CD4-positive, alpha-beta T cell (primary cell): ENCODE measurements around the gene BRI3BP. TPM values are rescaled to one million over a fixed set of nuclear protein-coding genes. Genes with fewer than 3 reads are reported as not detected.

Source experiments
- ATAC-seq: fragments of 200-7000 bp; cut with Tn5 transposase; one replicate; pipeline ENCODE4 v1.10.0; 2022; ENCODE audit warnings: mild to moderate bottlenecking; ENCODE audit not compliant: poor library complexity
- CTCF ChIA-PET: fragments of 350-600 bp; sonication (Branson Sonifier 250); formaldehyde crosslinking; loops from one replicate; lab custom pipeline; 2021; ENCODE audit warnings: antibody characterized with exemption, inconsistent platforms; lab: Charles Lee
- POLR2A ChIA-PET: fragments of 350-600 bp; sonication (Branson Sonifier 250); formaldehyde crosslinking; loops from one replicate; lab custom pipeline; 2021; ENCODE audit warnings: antibody characterized with exemption, inconsistent platforms; lab: Charles Lee
- DNase-seq, 14 experiments: peaks; one replicate each; pipeline ENCODE4 v3.0.0-alpha.2; 2013 to 2020; ENCODE audit warnings: mixed read lengths in 2 of 14
- H3K27ac ChIP-seq, 2 donors: one replicate each; pipeline versions ENCODE4 v1.5.1 to v1.7.0; 2013; ENCODE audit warnings: low read length in 2 of 2, low read depth in 1 of 2, mild to moderate bottlenecking in 1 of 2
- H3K27me3 ChIP-seq, 2 experiments: 1 replicate in 1 of 2; 2 replicates in 1 of 2; pipeline versions ENCODE4 v1.6.1 to v1.7.0; 2013; ENCODE audit warnings: low read length in 2 of 2, control low read depth in 1 of 2, mild to moderate bottlenecking in 1 of 2, moderate library complexity in 1 of 2; ENCODE audit not compliant: insufficient read depth in 2 of 2, control insufficient read depth in 1 of 2
- H3K36me3 ChIP-seq: one replicate; pipeline ENCODE4 v1.6.1; 2013; ENCODE audit warnings: low read length, control low read depth; ENCODE audit not compliant: insufficient read depth
- H3K4me1 ChIP-seq: one replicate; pipeline ENCODE4 v1.6.1; 2013; ENCODE audit warnings: low read length, control low read depth; ENCODE audit not compliant: insufficient read depth
- H3K4me3 ChIP-seq: one replicate; pipeline ENCODE4 v1.5.1; 2013; ENCODE audit warnings: mild to moderate bottlenecking, low read length, moderate library complexity
- H3K9me3 ChIP-seq, 2 experiments: 1 replicate in 1 of 2; 2 replicates in 1 of 2; pipeline versions ENCODE4 v1.6.1 to v1.7.0; 2013; ENCODE audit warnings: low read length in 2 of 2, mild to moderate bottlenecking in 2 of 2, control low read depth in 1 of 2, moderate library complexity in 1 of 2; ENCODE audit not compliant: control insufficient read depth in 1 of 2, insufficient read depth in 1 of 2
- H3K27ac Mint-ChIP-seq: one replicate; pipeline ENCODE4 v1.8.0; 2020; ENCODE audit warnings: mixed read lengths
- H3K27me3 Mint-ChIP-seq: one replicate; pipeline ENCODE4 v1.8.0; 2021; ENCODE audit warnings: mixed read lengths
- H3K36me3 Mint-ChIP-seq: one replicate; pipeline ENCODE4 v1.8.0; 2021; ENCODE audit warnings: low read depth, mixed read lengths
- H3K4me1 Mint-ChIP-seq: one replicate; pipeline ENCODE4 v1.8.0; 2021; ENCODE audit warnings: low read depth, mixed read lengths
- H3K4me3 Mint-ChIP-seq: one replicate; pipeline ENCODE4 v1.8.0; 2020; ENCODE audit warnings: mild to moderate bottlenecking, mixed read lengths
- H3K9me3 Mint-ChIP-seq: one replicate; pipeline ENCODE4 v1.8.0; 2020; ENCODE audit warnings: mixed read lengths
- CTCF ChIP-seq: fragments of 200-600 bp; IDR thresholded peaks from one replicate; pipeline ENCODE4 v1.8.0; 2022; ENCODE audit warnings: antibody characterized with exemption, mild to moderate bottlenecking
- intact Hi-C, 2 experiments: fragments of 100-400 bp; cut with DNase I in 1 of 2; cut with micrococcal nuclease in 1 of 2; formaldehyde crosslinking; loops; one replicate each; pipeline versions ENCODE4 v1.15.1 to v1.9.0; 2023 to 2025; cut with DNase I, micrococcal nuclease
- total RNA-seq, 174 experiments: library from RNA in 2 of 174; stranded (reverse) in 2 of 174; gene quantifications; one replicate each; pipeline ENCODE4 v1.2.3 and lab custom pipeline; 2021 to 2026

Gene BRI3BP
- total RNA-seq, 2 experiments from 2014 or later: 1.6 TPM

- Mint-ChIP-seq H3K9me3 (no peaks in the 10 kb centered on the region), H3K4me1 (no peaks in the 10 kb centered on the region), H3K27me3 (no peaks in the 10 kb centered on the region), H3K4me3 (no peak overlapping the region), H3K27ac (no peak overlapping the region), H3K36me3 (peaks cover 20% of the 10 kb centered on the region)
- intact Hi-C loops: no loop called here
- ChIA-PET POLR2A (no interaction called here), CTCF (no interaction called here)
- Histone ChIP-seq H3K4me3 (no peak overlapping the region), H3K27me3 (no peaks in the 10 kb centered on the region), H3K9me3 (no peaks in the 10 kb centered on the region), H3K36me3 (peaks cover 4% of the 10 kb centered on the region), H3K4me1 (no peaks in the 10 kb centered on the region), H3K27ac (no peak overlapping the region)
- no peak for TF ChIP-seq CTCF
- DNase-seq (no peak), ATAC-seq (no peak)
These were observed 28.3 kb downstream of the BRI3BP start for GRCh38 chr12:125021771-125022170.

- no peaks in the 10 kb centered on the region for H3K9me3 Mint-ChIP-seq
- Histone ChIP-seq H3K4me1 (no peaks in the 10 kb centered on the region), H3K9me3 (no peaks in the 10 kb centered on the region), H3K36me3 (no peaks in the 10 kb centered on the region), H3K27me3 (no peaks in the 10 kb centered on the region), H3K4me3 (no peak overlapping the region), H3K27ac (no peak overlapping the region)
- ATAC-seq (no peak), DNase-seq (no peak)
- POLR2A ChIA-PET: no interaction called here
- no peak overlapping the region for H3K4me3 Mint-ChIP-seq
- intact Hi-C loops: no loop called here
- peaks cover 20% of the 10 kb centered on the region for H3K36me3 Mint-ChIP-seq
- TF ChIP-seq CTCF: no peak
- no peak overlapping the region for H3K27ac Mint-ChIP-seq
- H3K4me1 Mint-ChIP-seq: no peaks in the 10 kb centered on the region
- CTCF ChIA-PET: no interaction called here
- no peaks in the 10 kb centered on the region for H3K27me3 Mint-ChIP-seq
These were observed 29.6 kb downstream of the BRI3BP start for GRCh38 chr12:125023065-125023464.

- CTCF ChIA-PET: no interaction called here
- Histone ChIP-seq H3K4me3 (no peak overlapping the region), H3K36me3 (no peaks in the 10 kb centered on the region), H3K27ac (no peak overlapping the region), H3K27me3 (no peaks in the 10 kb centered on the region), H3K9me3 (no peaks in the 10 kb centered on the region), H3K4me1 (no peaks in the 10 kb centered on the region)
- no peaks in the 10 kb centered on the region for H3K4me1 Mint-ChIP-seq
- H3K9me3 Mint-ChIP-seq: no peaks in the 10 kb centered on the region
- H3K4me3 Mint-ChIP-seq: no peak overlapping the region
- peaks cover 14% of the 10 kb centered on the region for H3K36me3 Mint-ChIP-seq
- no peak for TF ChIP-seq CTCF
- H3K27me3 Mint-ChIP-seq: no peaks in the 10 kb centered on the region
- no peak overlapping the region for H3K27ac Mint-ChIP-seq
- intact Hi-C loops: no loop called here
- ATAC-seq (no peak), DNase-seq (no peak)
- POLR2A ChIA-PET: no interaction called here
These were observed 31.6 kb downstream of the BRI3BP start for GRCh38 chr12:125024949-125025563.
